ENCODE measurements around the gene UTF1.

The UTF1 gene

GRCh38 chr10:133209641-133210040, 20.4 kb upstream of the UTF1 start:
- H3K27me3 ChIP-seq (ENCODE audit: low read depth): peaks cover 10% of the 10 kb centered on the region
- no peaks in the 10 kb centered on the region for H3K9me3 ChIP-seq
- H3K36me3 ChIP-seq (replicated peaks): no peaks in the 10 kb centered on the region
- H3K4me1 ChIP-seq: no peaks in the 10 kb centered on the region
- H3K4me3 ChIP-seq: no peak overlapping the region
- in situ Hi-C loops (cut with MboI; ENCODE audit: low sequenced_read_pairs): no loop called here
- no peak for DNase-seq (ENCODE audit: low spot score in 2 of 2)

- no peaks in the 10 kb centered on the region for H3K9me3 ChIP-seq
- H3K4me3 ChIP-seq: no peak overlapping the region
- in situ Hi-C loops (cut with MboI; ENCODE audit: low sequenced_read_pairs): no loop called here
- no peaks in the 10 kb centered on the region for H3K4me1 ChIP-seq
- peaks cover 4% of the 10 kb centered on the region for H3K27me3 ChIP-seq (ENCODE audit: low read depth)
- H3K36me3 ChIP-seq (replicated peaks): no peaks in the 10 kb centered on the region
- DNase-seq (ENCODE audit: low spot score in 2 of 2): no peak
These were observed 19.4 kb upstream of the UTF1 start for GRCh38 chr10:133210398-133211140.

GRCh38 chr10:133211141-133211830, 18.7 kb upstream of the UTF1 start:
- H3K4me3 ChIP-seq: no peak overlapping the region
- no peaks in the 10 kb centered on the region for H3K36me3 ChIP-seq (replicated peaks)
- peaks cover 2% of the 10 kb centered on the region; the same call in 1 of the 2 replicates for H3K27me3 ChIP-seq (ENCODE audit: low read depth)
- no peaks in the 10 kb centered on the region for H3K4me1 ChIP-seq
- H3K9me3 ChIP-seq: no peaks in the 10 kb centered on the region
- DNase-seq (ENCODE audit: low spot score in 2 of 2): no peak
- in situ Hi-C loops (cut with MboI; ENCODE audit: low sequenced_read_pairs): no loop called here

GRCh38 chr10:133211959-133212852, 17.8 kb upstream of the UTF1 start:
- no peak for DNase-seq (ENCODE audit: low spot score in 2 of 2)
- H3K36me3 ChIP-seq (replicated peaks): no peaks in the 10 kb centered on the region
- no peak overlapping the region for H3K4me3 ChIP-seq
- H3K4me1 ChIP-seq: no peaks in the 10 kb centered on the region
- no peaks in the 10 kb centered on the region for H3K9me3 ChIP-seq
- in situ Hi-C loops (cut with MboI; ENCODE audit: low sequenced_read_pairs): no loop called here
- H3K27me3 ChIP-seq (ENCODE audit: low read depth): 0 out of 2 replicates have a peak, but pooled peaks cover 4% of the 10 kb centered on the region

GRCh38 chr10:133212853-133213494, 17.0 kb upstream of the UTF1 start:
- no peak overlapping the region for H3K4me3 ChIP-seq
- no peaks in the 10 kb centered on the region for H3K36me3 ChIP-seq (replicated peaks)
- H3K9me3 ChIP-seq: no peaks in the 10 kb centered on the region
- DNase-seq (ENCODE audit: low spot score in 2 of 2): no peak
- no peaks in the 10 kb centered on the region for H3K4me1 ChIP-seq
- H3K27me3 ChIP-seq (ENCODE audit: low read depth): 0 out of 2 replicates have a peak, but pooled peaks cover 4% of the 10 kb centered on the region
- in situ Hi-C loops (cut with MboI; ENCODE audit: low sequenced_read_pairs): no loop called here

- no peaks in the 10 kb centered on the region for H3K36me3 ChIP-seq (replicated peaks)
- no peaks in the 10 kb centered on the region for H3K4me1 ChIP-seq
- H3K9me3 ChIP-seq: no peaks in the 10 kb centered on the region
- in situ Hi-C loops (cut with MboI; ENCODE audit: low sequenced_read_pairs): no loop called here
- 0 out of 2 replicates have a peak, but pooled peaks cover 4% of the 10 kb centered on the region for H3K27me3 ChIP-seq (ENCODE audit: low read depth)
- DNase-seq (ENCODE audit: low spot score in 2 of 2): no peak
- no peak overlapping the region for H3K4me3 ChIP-seq
These were observed 16.2 kb upstream of the UTF1 start for GRCh38 chr10:133213641-133214467.

GRCh38 chr10:133214468-133215410, 15.3 kb upstream of the UTF1 start:
- Histone ChIP-seq H3K27me3 (ENCODE audit: low read depth) (0 out of 2 replicates have a peak, but pooled peaks cover 6% of the 10 kb centered on the region), H3K4me1 (no peaks in the 10 kb centered on the region), H3K4me3 (no peak overlapping the region), H3K9me3 (no peaks in the 10 kb centered on the region), H3K36me3 (replicated peaks) (no peaks in the 10 kb centered on the region)
- in situ Hi-C loops (cut with MboI; ENCODE audit: low sequenced_read_pairs): no loop called here
- DNase-seq (ENCODE audit: low spot score in 2 of 2): no peak

- Histone ChIP-seq H3K9me3 (no peaks in the 10 kb centered on the region), H3K36me3 (replicated peaks) (no peaks in the 10 kb centered on the region), H3K27me3 (ENCODE audit: low read depth) (0 out of 2 replicates have a peak, but pooled peaks cover 5% of the 10 kb centered on the region), H3K4me3 (no peak overlapping the region), H3K4me1 (no peaks in the 10 kb centered on the region)
- in situ Hi-C loops (cut with MboI; ENCODE audit: low sequenced_read_pairs): no loop called here
- DNase-seq (ENCODE audit: low spot score in 2 of 2): no peak
These were observed 14.4 kb upstream of the UTF1 start for GRCh38 chr10:133215586-133215985.

GRCh38 chr10:133216776-133217175, 13.2 kb upstream of the UTF1 start:
- in situ Hi-C loops (cut with MboI; ENCODE audit: low sequenced_read_pairs): no loop called here
- Histone ChIP-seq H3K27me3 (ENCODE audit: low read depth) (0 out of 2 replicates have a peak, but pooled peaks cover 4% of the 10 kb centered on the region), H3K36me3 (replicated peaks) (no peaks in the 10 kb centered on the region), H3K4me3 (no peak overlapping the region), H3K4me1 (no peaks in the 10 kb centered on the region), H3K9me3 (no peaks in the 10 kb centered on the region)
- no peak for DNase-seq (ENCODE audit: low spot score in 2 of 2)

- Histone ChIP-seq H3K36me3 (replicated peaks) (no peaks in the 10 kb centered on the region), H3K9me3 (no peaks in the 10 kb centered on the region), H3K4me3 (no peak overlapping the region), H3K4me1 (no peaks in the 10 kb centered on the region), H3K27me3 (ENCODE audit: low read depth) (0 out of 2 replicates have a peak, but pooled peaks cover 4% of the 10 kb centered on the region)
- no peak for DNase-seq (ENCODE audit: low spot score in 2 of 2)
- in situ Hi-C loops (cut with MboI; ENCODE audit: low sequenced_read_pairs): no loop called here
These were observed 12.0 kb upstream of the UTF1 start for GRCh38 chr10:133217800-133218589.

- in situ Hi-C loops (cut with MboI; ENCODE audit: low sequenced_read_pairs): no loop called here
- no peaks in the 10 kb centered on the region for H3K4me1 ChIP-seq
- 0 out of 2 replicates have a peak, but pooled peaks cover 4% of the 10 kb centered on the region for H3K27me3 ChIP-seq (ENCODE audit: low read depth)
- H3K36me3 ChIP-seq (replicated peaks): no peaks in the 10 kb centered on the region
- no peak for DNase-seq (ENCODE audit: low spot score in 2 of 2)
- no peak overlapping the region for H3K4me3 ChIP-seq
- H3K9me3 ChIP-seq: no peaks in the 10 kb centered on the region
These were observed 11.1 kb upstream of the UTF1 start for GRCh38 chr10:133218891-133219290.
